ENCODE measurements around the gene KIAA1671. TPM values are rescaled to one million over a fixed set of nuclear protein-coding genes. Genes with fewer than 3 reads are reported as not detected.

KIAA1671 gene
- total RNA-seq, 4 donors from 2014 or later, result 20.9 to 41.8 (median 28.4) TPM

- Histone ChIP-seq H3K9me3 (no peaks in the 10 kb centered on the region), H3K27me3 (no peaks in the 10 kb centered on the region), H3K4me1 (peaks cover 0 to 11% (median 0%) of the 10 kb centered on the region in 3 donors), H3K27ac (no peak overlapping the region), H3K4me3 (no peak overlapping the region), H3K36me3 (no peaks in the 10 kb centered on the region)
- no peak for TF ChIP-seq POLR2AphosphoS5 (IDR thresholded peaks at IDR 0.05)
- no peak for TF ChIP-seq POLR2A (IDR thresholded peaks at IDR 0.05)
- no peak for TF ChIP-seq EP300 (IDR thresholded peaks at IDR 0.05)
- TF ChIP-seq CTCF (IDR thresholded peaks at IDR 0.05), result no peak
- 50 to 69% methylated on average over 1 to 6 of the region's 11 CpGs for WGBS, 2 donors (ENCODE audit: low coverage in 1 of 2)
- ATAC-seq, result no peak
These were observed 69.6 kb downstream of the KIAA1671 start for GRCh38 chr22:25021976-25022711.

- peaks cover 0 to 27% (median 0%) of the 10 kb centered on the region in 3 donors for H3K4me1 ChIP-seq
These were observed 71.4 kb downstream of the KIAA1671 start for GRCh38 chr22:25023879-25024278.

GRCh38 chr22:25024895-25025294 is 72.4 kb downstream of the KIAA1671 start:
- no peak for ATAC-seq
- Histone ChIP-seq H3K4me3 (no peak overlapping the region), H3K27me3 (no peaks in the 10 kb centered on the region), H3K9me3 (no peaks in the 10 kb centered on the region), H3K36me3 (peaks cover 0 to 6% of the 10 kb centered on the region in 2 donors), H3K4me1 (peaks cover 0 to 27% (median 0%) of the 10 kb centered on the region in 3 donors), H3K27ac (peak overlapping the region in 1 of 4 donors; percentile 50)
- no peak for TF ChIP-seq POLR2AphosphoS5 (IDR thresholded peaks at IDR 0.05)
- TF ChIP-seq POLR2A (IDR thresholded peaks at IDR 0.05), result no peak
- TF ChIP-seq EP300 (IDR thresholded peaks at IDR 0.05), result no peak
- TF ChIP-seq CTCF (IDR thresholded peaks at IDR 0.05), result no peak
- 87 to 90% methylated on average over 2 to 3 of the region's 3 CpGs for WGBS, 2 donors (ENCODE audit: low coverage in 1 of 2)

More at GRCh38 chr22:25023879-25024278, 71.4 kb downstream of the KIAA1671 start:
- ATAC-seq, result no peak
- H3K9me3 ChIP-seq, result no peaks in the 10 kb centered on the region
- no peaks in the 10 kb centered on the region for H3K36me3 ChIP-seq
- WGBS, 2 donors (ENCODE audit: low coverage in 1 of 2), result 70 to 89% methylated on average over 2 to 3 of the region's 3 CpGs
- TF ChIP-seq EP300 (IDR thresholded peaks at IDR 0.05), result no peak
- no peak for TF ChIP-seq CTCF (IDR thresholded peaks at IDR 0.05)
- no peak for TF ChIP-seq POLR2AphosphoS5 (IDR thresholded peaks at IDR 0.05)
- no peak for TF ChIP-seq POLR2A (IDR thresholded peaks at IDR 0.05)
- no peak overlapping the region for H3K27ac ChIP-seq
- no peaks in the 10 kb centered on the region for H3K27me3 ChIP-seq
- H3K4me3 ChIP-seq, result no peak overlapping the region

- H3K4me1 ChIP-seq, result peaks cover 0 to 27% (median 0%) of the 10 kb centered on the region in 3 donors
- ATAC-seq, result no peak
- 66 to 81% methylated on average over 7 to 9 of the region's 12 CpGs for WGBS, 2 donors (ENCODE audit: low coverage in 1 of 2)
- H3K4me3 ChIP-seq, result no peak overlapping the region
- H3K9me3 ChIP-seq, result no peaks in the 10 kb centered on the region
- peaks cover 0 to 6% of the 10 kb centered on the region in 2 donors for H3K36me3 ChIP-seq
- peak overlapping the region in 3 of 4 donors; percentile 50 to 57 (median 54) for H3K27ac ChIP-seq
- no peak for TF ChIP-seq EP300 (IDR thresholded peaks at IDR 0.05)
- TF ChIP-seq POLR2AphosphoS5 (IDR thresholded peaks at IDR 0.05), result no peak
- TF ChIP-seq POLR2A (IDR thresholded peaks at IDR 0.05), result no peak
- TF ChIP-seq CTCF (IDR thresholded peaks at IDR 0.05), result no peak
- no peaks in the 10 kb centered on the region for H3K27me3 ChIP-seq
These were observed 73.2 kb downstream of the KIAA1671 start for GRCh38 chr22:25025491-25026400.

All from gastroesophageal sphincter (tissue), 4 donors.